Smooth muscle cell (in vitro differentiated cells): Measurements from ENCODE around the gene CENPX. TPM values are rescaled to one million over a fixed set of nuclear protein-coding genes. Genes with fewer than 3 reads are reported as not detected.

Experiments used
- DNase-seq: peaks from one replicate; lab custom pipeline; 2025; ENCODE audit not compliant: unreplicated experiment; lab: John Stamatoyannopoulos, UW
- H2AFZ ChIP-seq: fragments of 200-600 bp; sonication (generic); 2 replicates; pipeline ENCODE4 v1.6.0; 2016; ENCODE audit warnings: antibody characterized with exemption, low read depth, mild to moderate bottlenecking
- H3F3A ChIP-seq: fragments of 200-600 bp; sonication (generic); 2 replicates; pipeline ENCODE4 v1.6.0; 2017; ENCODE audit warnings: antibody characterized with exemption, low read depth
- H3K27ac ChIP-seq: fragments of 200-600 bp; sonication (generic); 2 replicates; pipeline ENCODE4 v1.5.1; 2016; ENCODE audit warnings: low read depth, mild to moderate bottlenecking
- H3K27me3 ChIP-seq: fragments of 200-600 bp; sonication (generic); 2 replicates; pipeline ENCODE4 v1.6.1; 2016; ENCODE audit warnings: low read depth, mild to moderate bottlenecking
- H3K36me3 ChIP-seq: fragments of 200-600 bp; sonication (generic); 2 replicates; pipeline ENCODE4 v1.5.1; 2016; ENCODE audit warnings: low read depth
- H3K4me1 ChIP-seq: fragments of 200-600 bp; sonication (generic); 2 replicates; pipeline ENCODE4 v1.5.1; 2016; ENCODE audit warnings: low read depth
- H3K4me2 ChIP-seq: fragments of 200-600 bp; sonication (generic); 2 replicates; pipeline ENCODE4 v1.6.0; 2016; ENCODE audit warnings: mild to moderate bottlenecking
- H3K4me3 ChIP-seq: fragments of 200-600 bp; sonication (generic); 2 replicates; pipeline ENCODE4 v1.5.1; 2016; ENCODE audit warnings: mild to moderate bottlenecking
- H3K79me2 ChIP-seq: fragments of 200-600 bp; sonication (generic); 2 replicates; pipeline ENCODE4 v1.6.0; 2016; ENCODE audit warnings: low read depth, mild to moderate bottlenecking
- H3K9ac ChIP-seq: fragments of 200-600 bp; sonication (generic); 2 replicates; pipeline ENCODE4 v1.6.0; 2016; ENCODE audit warnings: low read depth
- H3K9me3 ChIP-seq: fragments of 200-600 bp; sonication (generic); replicated peaks from 2 replicates; pipeline ENCODE4 v1.5.1; 2016; ENCODE audit warnings: low read depth
- H4K20me1 ChIP-seq: fragments of 200-600 bp; sonication (generic); 2 replicates; pipeline ENCODE4 v1.6.0; 2016; ENCODE audit warnings: low read depth
- CTCF ChIP-seq: fragments of 200-600 bp; sonication (generic); IDR thresholded peaks from 2 replicates; pipeline ENCODE4 v1.5.1; 2017; ENCODE audit warnings: borderline replicate concordance, mild to moderate bottlenecking, antibody characterized with exemption; ENCODE audit not compliant: insufficient read depth, poor library complexity, severe bottlenecking
- WGBS: methylation state at CpG from one replicate; pipeline ENCODE4 v1.1.7; 2016; ENCODE audit warnings: low lambda C conversion rate; 5-methylcytosine and 5-hydroxymethylcytosine counted together
- polyA plus RNA-seq: library from polyadenylated mRNA; unstranded; fragments of >200 nt; fragmentation: Nextera tagmentation; extraction: Ambion mirVana; gene quantifications from 2 replicates; pipeline ENCODE4 v1.2.1, GENCODE V29; 2016
- total RNA-seq: library from RNA; depleted of rRNA; stranded (reverse); fragments of >200 nt; gene quantifications from 2 replicates; pipeline ENCODE4 v1.2.3, GENCODE V29; 2014

Gene CENPX
- total and polyA plus RNA-seq, 2 experiments from 2014 or later: 44.6 to 57.5 TPM

GRCh38 chr17:82060614-82061013, 37.9 kb upstream of the CENPX start:
- no peak for DNase-seq
- H3K9me3 ChIP-seq: no peaks in the 10 kb centered on the region
- no peak overlapping the region for H2AFZ ChIP-seq
- no peak for TF ChIP-seq CTCF
- H3K27ac ChIP-seq: no peak overlapping the region
- no peaks in the 10 kb centered on the region for H3K27me3 ChIP-seq
- H3K9ac ChIP-seq: no peak overlapping the region
- no peak overlapping the region for H3K4me2 ChIP-seq
- no peaks in the 10 kb centered on the region for H4K20me1 ChIP-seq
- H3K4me3 ChIP-seq: no peak overlapping the region
- WGBS: 91% methylated on average over 14 of the region's 14 CpGs
- peaks cover 6% of the 10 kb centered on the region for H3K4me1 ChIP-seq
- no peaks in the 10 kb centered on the region for H3K36me3 ChIP-seq
- H3F3A ChIP-seq: no peaks in the 10 kb centered on the region
- peaks cover 5% of the 10 kb centered on the region for H3K79me2 ChIP-seq

- no peaks in the 10 kb centered on the region for H3K36me3 ChIP-seq
- H3K4me3 ChIP-seq: no peak overlapping the region
- 97% methylated on average over 16 of the region's 16 CpGs for WGBS
- no peaks in the 10 kb centered on the region for H3K9me3 ChIP-seq
- H3K4me1 ChIP-seq: peaks cover 5% of the 10 kb centered on the region
- no peak overlapping the region for H3K9ac ChIP-seq
- peaks cover 5% of the 10 kb centered on the region for H3K79me2 ChIP-seq
- H3F3A ChIP-seq: no peaks in the 10 kb centered on the region
- H4K20me1 ChIP-seq: no peaks in the 10 kb centered on the region
- no peaks in the 10 kb centered on the region for H3K27me3 ChIP-seq
- TF ChIP-seq CTCF: no peak
- H3K4me2 ChIP-seq: no peak overlapping the region
- H2AFZ ChIP-seq: no peak overlapping the region
- no peak overlapping the region for H3K27ac ChIP-seq
- DNase-seq: no peak
Observed at GRCh38 chr17:82060001-82060380, 37.3 kb upstream of the CENPX start.

GRCh38 chr17:82059272-82060000, 36.8 kb upstream of the CENPX start:
- Histone ChIP-seq H3K4me3 (no peak overlapping the region), H4K20me1 (no peaks in the 10 kb centered on the region), H3K79me2 (peaks cover 5% of the 10 kb centered on the region), H3K27ac (no peak overlapping the region), H3K27me3 (no peaks in the 10 kb centered on the region), H3K36me3 (no peaks in the 10 kb centered on the region), H3K4me2 (no peak overlapping the region), H3K4me1 (no peaks in the 10 kb centered on the region), H3K9ac (no peak overlapping the region), H3F3A (no peaks in the 10 kb centered on the region), H3K9me3 (no peaks in the 10 kb centered on the region), H2AFZ (no peak overlapping the region)
- DNase-seq: no peak
- no peak for TF ChIP-seq CTCF
- 93% methylated on average over 19 of the region's 19 CpGs for WGBS

GRCh38 chr17:82058855-82059249, 36.2 kb upstream of the CENPX start:
- H2AFZ ChIP-seq: no peak overlapping the region
- no peaks in the 10 kb centered on the region for H3K9me3 ChIP-seq
- peaks cover under 1% of the 10 kb centered on the region for H3K79me2 ChIP-seq
- H3K4me3 ChIP-seq: no peak overlapping the region
- no peak for TF ChIP-seq CTCF
- DNase-seq: no peak
- H3K27me3 ChIP-seq: no peaks in the 10 kb centered on the region
- no peak overlapping the region for H3K4me2 ChIP-seq
- no peaks in the 10 kb centered on the region for H4K20me1 ChIP-seq
- H3K36me3 ChIP-seq: no peaks in the 10 kb centered on the region
- no peaks in the 10 kb centered on the region for H3F3A ChIP-seq
- no peak overlapping the region for H3K9ac ChIP-seq
- WGBS: 92% methylated on average over 9 of the region's 10 CpGs
- H3K27ac ChIP-seq: no peak overlapping the region
- no peaks in the 10 kb centered on the region for H3K4me1 ChIP-seq
